SK-N-SH (cell line): ENCODE measurements around the gene TRPM8. TPM values are rescaled to one million over a fixed set of nuclear protein-coding genes. Genes with fewer than 3 reads are reported as not detected.

Source experiments
- CTCF ChIA-PET: fragments of 300-600, 350-600 bp; formaldehyde crosslinking; extraction: SDS; loops from one replicate; lab custom pipeline; 2021; lab: Yijun Ruan, JAX
- POLR2A ChIA-PET: fragments of 350-600 bp; sonication (Branson Sonifier 250); formaldehyde crosslinking; extraction: SDS; loops from one replicate; lab custom pipeline; 2020; ENCODE audit warnings: antibody characterized with exemption, inconsistent platforms; lab: Yijun Ruan, JAX
- DNase-seq: peaks from one replicate; pipeline ENCODE4 v3.0.0; 2012
- H2AFZ ChIP-seq: fragments of 200-600 bp; sonication (generic); 2 replicates; pipeline ENCODE4 v1.8.1; 2016; ENCODE audit warnings: antibody characterized with exemption, mild to moderate bottlenecking, low read depth
- H3F3A ChIP-seq: fragments of 200-600 bp; sonication (generic); replicated peaks from 2 replicates; pipeline ENCODE3; 2016; ENCODE audit warnings: antibody characterized with exemption, mild to moderate bottlenecking; ENCODE audit not compliant: insufficient read depth
- H3K27ac ChIP-seq, 2 experiments: fragments of 200-500 bp in 1 of 2; fragments of 200-600 bp in 1 of 2; sonication (Bioruptor generic) in 1 of 2; sonication (generic), shearing (Covaris generic) in 1 of 2; 2 replicates each; pipeline versions ENCODE4 v1.5.1 to v1.6.1; 2014 to 2016; ENCODE audit warnings: low read depth in 2 of 2, inconsistent platforms in 1 of 2, low read length in 1 of 2, mild to moderate bottlenecking in 1 of 2, mixed read lengths in 1 of 2
- H3K27me3 ChIP-seq: fragments of 200-600 bp; sonication (generic), shearing (Covaris generic); 2 replicates; pipeline ENCODE4 v1.6.1; 2016; ENCODE audit warnings: mixed run types; ENCODE audit not compliant: insufficient read depth
- H3K36me3 ChIP-seq, 2 experiments: fragments of 200-500 bp in 1 of 2; fragments of 200-600 bp in 1 of 2; sonication (Bioruptor generic) in 1 of 2; sonication (generic) in 1 of 2; replicated peaks in 1 of 2; 2 replicates each; pipeline versions ENCODE3 to v1.5.1; 2014 to 2016; ENCODE audit warnings: low read length in 1 of 2, mild to moderate bottlenecking in 1 of 2; ENCODE audit not compliant: insufficient read depth in 2 of 2, control insufficient read depth in 1 of 2
- H3K4me1 ChIP-seq, 2 experiments: fragments of 200-500 bp in 1 of 2; fragments of 200-600 bp in 1 of 2; sonication (Bioruptor generic) in 1 of 2; sonication (generic), shearing (Covaris generic) in 1 of 2; 2 replicates each; pipeline versions ENCODE4 v1.5.1 to v1.6.1; 2014 to 2016; ENCODE audit warnings: low read depth in 1 of 2, low read length in 1 of 2, mixed run types in 1 of 2; ENCODE audit not compliant: insufficient read depth in 2 of 2, control insufficient read depth in 1 of 2
- H3K4me2 ChIP-seq: fragments of 200-600 bp; sonication (generic), shearing (Covaris generic); 2 replicates; pipeline ENCODE4 v1.6.1; 2017; ENCODE audit warnings: mixed run types
- H3K4me3 ChIP-seq, 2 experiments: fragments of 200-500 bp in 1 of 2; fragments of 200-600 bp in 1 of 2; sonication (Bioruptor generic) in 1 of 2; sonication (generic), shearing (Covaris generic) in 1 of 2; 2 replicates each; pipeline versions ENCODE4 v1.5.1 to v1.8.1; 2014 to 2016; ENCODE audit warnings: low read depth in 2 of 2, inconsistent platforms in 1 of 2, low read length in 1 of 2, mild to moderate bottlenecking in 1 of 2, mixed read lengths in 1 of 2, moderate library complexity in 1 of 2
- H3K79me2 ChIP-seq: fragments of 200-600 bp; sonication (generic); 2 replicates; pipeline ENCODE4 v1.8.1; 2017; ENCODE audit warnings: mild to moderate bottlenecking; ENCODE audit not compliant: insufficient read depth
- H3K9ac ChIP-seq: fragments of 200-600 bp; sonication (generic); 2 replicates; pipeline ENCODE4 v1.6.1; 2017; ENCODE audit warnings: mixed run types
- H3K9me2 ChIP-seq: fragments of 200-600 bp; sonication (generic); 2 replicates; pipeline ENCODE4 v1.6.1; 2017; ENCODE audit warnings: mixed run types
- H3K9me3 ChIP-seq: fragments of 200-600 bp; sonication (generic); 2 replicates; pipeline ENCODE4 v1.6.1; 2017; ENCODE audit warnings: mixed run types, mild to moderate bottlenecking, moderate library complexity
- H4K20me1 ChIP-seq: fragments of 200-600 bp; sonication (generic); 2 replicates; pipeline ENCODE4 v1.6.1; 2017; ENCODE audit warnings: mild to moderate bottlenecking, mixed run types; ENCODE audit not compliant: insufficient read depth
- CTCF ChIP-seq: fragments of 200-600 bp; sonication (generic); IDR thresholded peaks from 2 replicates; pipeline ENCODE4 v1.6.1; 2017; ENCODE audit warnings: antibody characterized with exemption, mild to moderate bottlenecking, moderate library complexity
- ELF1 ChIP-seq: IDR thresholded peaks from 2 replicates; pipeline ENCODE4 v1.4.0; 2012
- EP300 ChIP-seq, 2 experiments: IDR thresholded peaks; 2 replicates each; pipeline versions ENCODE4 v1.4.0 to v1.6.1; 2012; ENCODE audit warnings: borderline replicate concordance in 1 of 2, low read depth in 1 of 2, low read length in 1 of 2
- EZH2phosphoT487 ChIP-seq: fragments of 200-600 bp; sonication (generic); IDR thresholded peaks from 2 replicates; pipeline ENCODE4 v1.6.1; 2017; ENCODE audit warnings: low read depth, mixed run types, mild to moderate bottlenecking, antibody characterized with exemption, moderate library complexity, borderline replicate concordance
- GABPA ChIP-seq: IDR thresholded peaks from 2 replicates; pipeline ENCODE4 v1.4.0; 2012; ENCODE audit warnings: low read depth, mild to moderate bottlenecking
- IRF3 ChIP-seq: fragments of 150-350 bp; IDR thresholded peaks from 2 replicates; pipeline ENCODE4 v1.6.1; 2016; ENCODE audit warnings: mild to moderate bottlenecking, low read depth, low read length
- JUND ChIP-seq: IDR thresholded peaks from 2 replicates; pipeline ENCODE4 v1.4.0; 2012
- MEF2A ChIP-seq: IDR thresholded peaks from 2 replicates; pipeline ENCODE4 v1.4.0; 2012; ENCODE audit warnings: low read depth, borderline replicate concordance
- RAD21 ChIP-seq: IDR thresholded peaks from 2 replicates; pipeline ENCODE4 v1.6.1; 2012; ENCODE audit warnings: mild to moderate bottlenecking, low read length
- RCOR1 ChIP-seq: fragments of 150-350 bp; IDR thresholded peaks from 2 replicates; pipeline ENCODE4 v1.6.1; 2017; ENCODE audit warnings: antibody characterized with exemption, low read length
- RXRA ChIP-seq: IDR thresholded peaks from 2 replicates; pipeline ENCODE4 v1.4.0; 2012; ENCODE audit warnings: low read depth, mild to moderate bottlenecking, borderline replicate concordance
- SMC3 ChIP-seq: IDR thresholded peaks from 2 replicates; pipeline ENCODE4 v1.6.1; 2012; ENCODE audit warnings: low read depth, low read length, improper control_type of control experiment
- TAF1 ChIP-seq: IDR thresholded peaks from 2 replicates; pipeline ENCODE4 v1.6.1; 2012; ENCODE audit warnings: low read depth, mild to moderate bottlenecking, low read length, moderate library complexity, borderline replicate concordance
- TCF12 ChIP-seq: IDR thresholded peaks from 2 replicates; pipeline ENCODE4 v1.4.0; 2012
- WGBS: methylation state at CpG from one replicate; pipeline ENCODE4 v1.1.6; 2017; ENCODE audit warnings: low lambda C conversion rate; 5-methylcytosine and 5-hydroxymethylcytosine counted together
- polyA plus RNA-seq, 3 experiments: library from polyadenylated mRNA; depleted of rRNA; stranded (reverse); fragments of >200 nt; gene quantifications; 2 replicates each; pipeline ENCODE4 v1.2.3, GENCODE V29; 2012

TRPM8 gene
- polyA plus RNA-seq, 1 of the 3 experiments (the other 2 are of a cell fraction) = 0.85 TPM

- peak; percentile 76 for TF ChIP-seq CTCF
- TF ChIP-seq TAF1 = no peak
- TF ChIP-seq SMC3 = peak; percentile 42; the same call in 1 of the 2 replicates
- no peak for TF ChIP-seq IRF3
- peak; percentile 69 for TF ChIP-seq RAD21
- TF ChIP-seq, all 33 proteins: peak for 3
- no peaks in the 10 kb centered on the region for H3K36me3 ChIP-seq
- 37% methylated on average over 7 of the region's 7 CpGs for WGBS
- no peaks in the 10 kb centered on the region for H3K27me3 ChIP-seq
- no peak overlapping the region for H2AFZ ChIP-seq
- no peaks in the 10 kb centered on the region; a peak in 1 of 4 replicates for H3K4me1 ChIP-seq
- H3K79me2 ChIP-seq = no peaks in the 10 kb centered on the region
- DNase-seq = peak; percentile 54
- H3K9ac ChIP-seq = no peak overlapping the region
- H3K9me3 ChIP-seq = no peaks in the 10 kb centered on the region
- no peaks in the 10 kb centered on the region for H3K9me2 ChIP-seq
- no peaks in the 10 kb centered on the region for H4K20me1 ChIP-seq
- POLR2A ChIA-PET = no interaction called here
- H3K4me3 ChIP-seq = no peak overlapping the region; a peak in 1 of 4 replicates
- no peaks in the 10 kb centered on the region for H3F3A ChIP-seq
- no peak overlapping the region for H3K4me2 ChIP-seq
- no peak overlapping the region for H3K27ac ChIP-seq
- CTCF ChIA-PET = interaction anchor here (0.6 to 1.9 kb wide), 12 partner anchors 8 to 310 kb away, joined by 3 to 16 read pairs (median 4); partner anchors contain the start of gene TRPM8
Measured at GRCh38 chr2:233928594-233929351, 11.6 kb downstream of the TRPM8 start.

GRCh38 chr2:233929352-233930022 is 12.3 kb downstream of the TRPM8 start:
- Histone ChIP-seq H2AFZ (no peak overlapping the region), H4K20me1 (no peaks in the 10 kb centered on the region), H3K4me1 (no peaks in the 10 kb centered on the region; a peak in 1 of 4 replicates), H3K9ac (no peak overlapping the region), H3K9me3 (no peaks in the 10 kb centered on the region), H3K4me2 (no peak overlapping the region), H3K79me2 (no peaks in the 10 kb centered on the region), H3F3A (no peaks in the 10 kb centered on the region), H3K27me3 (no peaks in the 10 kb centered on the region), H3K27ac (no peak overlapping the region), H3K36me3 (no peaks in the 10 kb centered on the region), H3K4me3 (no peak overlapping the region), H3K9me2 (no peaks in the 10 kb centered on the region)
- ChIA-PET POLR2A (no interaction called here), CTCF (interaction anchor here (0.6 to 1.5 kb wide), 7 partner anchors 9 to 212 kb away, joined by 3 to 5 read pairs (median 3); no protein-coding TSS in a partner anchor)
- no peak for TF ChIP-seq TCF12
- TF ChIP-seq RXRA = no peak
- TF ChIP-seq ELF1 = no peak
- TF ChIP-seq GABPA = no peak
- TF ChIP-seq MEF2A = no peak
- TF ChIP-seq EP300 (IDR thresholded peaks at IDR 0.05; ENCODE audit: borderline replicate concordance in 1 of 2, low read depth in 1 of 2, low read length in 1 of 2) = no peak
- no peak for TF ChIP-seq RCOR1
- no peak for TF ChIP-seq JUND
- no peak for TF ChIP-seq EZH2phosphoT487
- no peak for DNase-seq
- WGBS = 67% methylated on average over 4 of the region's 4 CpGs
